T follicular helper cell (primary cell): ENCODE measurements around the gene NDUFS2.
A peak's percentile ranks its signal among the peaks of the same experiment; 100 is the strongest.

Experiments used
- DNase-seq: peaks from one replicate; pipeline ENCODE4 v3.0.0-alpha.2; 2020; ENCODE audit warnings: low read depth
- total RNA-seq, 2 experiments: gene quantifications; one replicate each; lab custom pipeline; 2026; lab: John Stamatoyannopoulos, UW

Gene NDUFS2
- total RNA-seq = 94.9 to 95.0 reads per million in 2 experiments

- peak; percentile 95 for DNase-seq
Observed at GRCh38 chr1:161201836-161202712, at the start of gene NDUFS2. Gene NDUFS2, plus strand, starts transcription at chr1:161202367. Its CDS starts 19 bp downstream, at chr1:161202386.

- DNase-seq = no peak
Observed at GRCh38 chr1:161153176-161153575, 49.0 kb upstream of the NDUFS2 start.

- peak; percentile 74 for DNase-seq
Observed at GRCh38 chr1:161153682-161154337, 48.4 kb upstream of the NDUFS2 start, which contains the start of gene UFC1. Gene UFC1, plus strand, starts transcription at chr1:161153978. Its CDS starts 20 bp downstream, at chr1:161153998.

GRCh38 chr1:161157867-161158266 lies 44.3 kb upstream of the NDUFS2 start:
- DNase-seq = no peak

- DNase-seq = no peak
Observed at GRCh38 chr1:161158316-161159010, 43.7 kb upstream of the NDUFS2 start.

- peak; percentile 87 for DNase-seq
Observed at GRCh38 chr1:161159087-161159912, 42.9 kb upstream of the NDUFS2 start, which contains the start of gene USP21. Gene USP21, plus strand, starts transcription at chr1:161159500. Its CDS starts 1,141 bp downstream, at chr1:161160641.

- DNase-seq = no peak
Observed at GRCh38 chr1:161159913-161160243, 42.3 kb upstream of the NDUFS2 start.

GRCh38 chr1:161160671-161161145 lies 41.5 kb upstream of the NDUFS2 start:
- no peak for DNase-seq

GRCh38 chr1:161161652-161162051 lies 40.5 kb upstream of the NDUFS2 start:
- DNase-seq = no peak

GRCh38 chr1:161162052-161162451 lies 40.1 kb upstream of the NDUFS2 start:
- DNase-seq = no peak

GRCh38 chr1:161162806-161163205 lies 39.4 kb upstream of the NDUFS2 start:
- no peak for DNase-seq

GRCh38 chr1:161163793-161164192 lies 38.4 kb upstream of the NDUFS2 start:
- no peak for DNase-seq

- DNase-seq = no peak
Observed at GRCh38 chr1:161164901-161165610, 37.1 kb upstream of the NDUFS2 start.

- peak; percentile 88 for DNase-seq
Observed at GRCh38 chr1:161165742-161166668, 36.2 kb upstream of the NDUFS2 start, which contains the start of gene PPOX. Gene PPOX, plus strand, starts transcription at chr1:161166426. Its CDS starts 422 bp downstream, at chr1:161166848.

GRCh38 chr1:161166669-161167548 lies 35.3 kb upstream of the NDUFS2 start:
- DNase-seq = no peak

GRCh38 chr1:161168906-161169305 lies 33.3 kb upstream of the NDUFS2 start:
- DNase-seq = no peak

- DNase-seq = no peak
Observed at GRCh38 chr1:161171191-161171590, 31.0 kb upstream of the NDUFS2 start.

- DNase-seq = no peak
Observed at GRCh38 chr1:161171696-161172095, 30.5 kb upstream of the NDUFS2 start.
